ENCODE measurements around the gene SH3PXD2B. TPM values are rescaled to one million over a fixed set of nuclear protein-coding genes. Genes with fewer than 3 reads are reported as not detected.

SH3PXD2B gene
- total and polyA plus RNA-seq, 2 experiments from 2014 or later, result 15.2 to 19.8 TPM

DNA sequence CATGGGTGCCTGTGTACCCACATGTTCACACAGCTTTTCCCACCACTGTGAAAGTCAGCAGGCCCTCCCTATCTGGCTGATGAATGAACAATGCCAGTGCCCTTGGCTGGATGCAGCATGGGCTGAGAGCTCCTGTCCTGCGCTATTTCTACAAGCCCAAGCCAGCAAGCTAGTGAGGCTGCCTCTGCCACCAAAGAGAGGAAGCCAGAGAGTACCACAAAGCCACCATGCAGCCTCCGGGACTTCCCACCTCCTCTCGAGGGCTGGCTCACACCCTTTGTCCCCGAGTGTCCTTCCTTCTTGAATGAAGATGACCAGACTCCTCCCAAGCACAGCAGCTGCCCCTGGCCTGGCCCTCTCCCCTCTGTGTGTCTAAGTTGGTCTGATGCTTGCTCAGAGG lies 76.5 kb downstream of the SH3PXD2B start:
- Histone ChIP-seq H3F3A (ENCODE audit: insufficient read depth) (peaks cover 9% of the 10 kb centered on the region), H3K27me3 (replicated peaks; ENCODE audit: insufficient read depth) (no peaks in the 10 kb centered on the region), H4K20me1 (ENCODE audit: insufficient read depth) (no peaks in the 10 kb centered on the region), H3K36me3 (ENCODE audit: low read depth) (peaks cover 25% of the 10 kb centered on the region; the same call in 1 of the 2 replicates), H3K9ac (no peak overlapping the region), H2AFZ (no peak overlapping the region), H3K4me2 (ENCODE audit: unreplicated experiment) (no peak overlapping the region), H3K4me1 (ENCODE audit: insufficient read depth) (peaks cover 9% of the 10 kb centered on the region; the same call in 1 of the 2 replicates), H3K9me3 (ENCODE audit: low read depth) (no peaks in the 10 kb centered on the region), H3K4me3 (no peak overlapping the region), H3K79me2 (ENCODE audit: insufficient read depth) (no peaks in the 10 kb centered on the region), H3K9me2 (ENCODE audit: insufficient read depth) (no peaks in the 10 kb centered on the region), H3K27ac (no peak overlapping the region)
- in situ Hi-C loops (cut with MboI), result no loop called here
- no peak for TF ChIP-seq EZH2phosphoT487 (IDR thresholded peaks at IDR 0.05; ENCODE audit: insufficient read depth, low read depth)
- TF ChIP-seq EZH2 (IDR thresholded peaks at IDR 0.05; ENCODE audit: insufficient read depth, poor library complexity, severe bottlenecking), result no peak
- DNase-seq, result no peak
- 83 to 93% methylated on average over 4 of the region's 4 CpGs for WGBS, 2 experiments (ENCODE audit: low coverage in 1 of 2, low lambda C conversion rate in 2 of 2, missing lambda C conversion rate in 2 of 2)

DNA sequence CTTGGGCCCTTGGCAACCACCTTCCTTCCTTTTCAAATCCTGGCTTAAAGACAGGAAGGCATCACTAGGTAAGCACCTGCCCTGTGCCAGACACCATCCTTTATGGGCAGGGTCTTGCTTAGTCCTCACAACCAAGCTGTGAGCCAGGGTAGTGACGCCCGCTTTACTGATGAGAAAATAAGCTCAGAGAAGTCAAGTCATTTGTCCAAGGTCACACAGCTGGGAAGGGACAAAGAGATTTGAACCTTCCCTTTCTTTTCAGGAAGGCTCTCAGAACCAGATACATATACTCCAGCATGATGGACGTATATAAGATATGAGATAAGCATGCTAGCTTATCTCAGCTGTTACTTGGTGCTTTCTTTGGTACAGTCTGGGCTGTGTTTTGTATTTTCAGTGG lies 76.9 kb downstream of the SH3PXD2B start:
- TF ChIP-seq EZH2phosphoT487 (IDR thresholded peaks at IDR 0.05; ENCODE audit: insufficient read depth, low read depth) (no peak), EZH2 (IDR thresholded peaks at IDR 0.05; ENCODE audit: insufficient read depth, poor library complexity, severe bottlenecking) (no peak)
- Histone ChIP-seq H3F3A (ENCODE audit: insufficient read depth) (peaks cover 8% of the 10 kb centered on the region; the same call in 1 of the 2 replicates), H3K36me3 (ENCODE audit: low read depth) (peaks cover 25% of the 10 kb centered on the region; the same call in 1 of the 2 replicates), H3K4me1 (ENCODE audit: insufficient read depth) (0 out of 2 replicates have a peak, but pooled peaks cover 9% of the 10 kb centered on the region), H3K4me3 (no peak overlapping the region), H3K4me2 (ENCODE audit: unreplicated experiment) (no peak overlapping the region), H2AFZ (no peak overlapping the region), H3K27me3 (replicated peaks; ENCODE audit: insufficient read depth) (no peaks in the 10 kb centered on the region), H4K20me1 (ENCODE audit: insufficient read depth) (no peaks in the 10 kb centered on the region), H3K9me2 (ENCODE audit: insufficient read depth) (no peaks in the 10 kb centered on the region), H3K27ac (no peak overlapping the region), H3K79me2 (ENCODE audit: insufficient read depth) (no peaks in the 10 kb centered on the region), H3K9ac (no peak overlapping the region), H3K9me3 (ENCODE audit: low read depth) (no peaks in the 10 kb centered on the region)
- 94 to 99% methylated on average over 3 of the region's 3 CpGs for WGBS, 2 experiments (ENCODE audit: low coverage in 1 of 2, low lambda C conversion rate in 2 of 2, missing lambda C conversion rate in 2 of 2)
- in situ Hi-C loops (cut with MboI), result no loop called here
- no peak for DNase-seq

DNA sequence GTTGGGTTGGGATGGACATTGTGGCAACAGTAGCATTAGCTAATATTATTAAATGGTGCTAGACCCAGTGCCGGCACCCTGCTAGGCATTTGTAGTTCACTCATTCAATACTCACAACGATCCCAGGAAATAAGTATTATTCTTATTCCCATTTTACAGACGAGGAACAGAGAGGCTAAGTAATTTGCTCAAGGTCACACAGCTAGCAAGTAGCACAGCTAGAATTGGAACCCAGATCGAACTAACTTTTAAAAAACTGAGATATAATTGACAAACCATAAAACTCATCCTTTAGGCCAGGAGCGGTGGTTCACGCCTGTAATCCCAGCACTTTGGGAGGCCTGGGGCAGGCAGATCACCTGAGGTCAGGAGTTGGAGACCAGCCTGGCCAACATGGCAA lies 79.5 kb downstream of the SH3PXD2B start:
- H3K27ac ChIP-seq, result no peak overlapping the region
- no peaks in the 10 kb centered on the region for H3K79me2 ChIP-seq (ENCODE audit: insufficient read depth)
- WGBS, 2 experiments (ENCODE audit: low coverage in 1 of 2, low lambda C conversion rate in 2 of 2, missing lambda C conversion rate in 2 of 2), result 97 to 98% methylated on average over 6 of the region's 6 CpGs
- H3K36me3 ChIP-seq (ENCODE audit: low read depth), result peaks cover 18% of the 10 kb centered on the region
- H3K9ac ChIP-seq, result no peak overlapping the region
- no peaks in the 10 kb centered on the region for H3K27me3 ChIP-seq (replicated peaks; ENCODE audit: insufficient read depth)
- no peak for DNase-seq
- 0 out of 2 replicates have a peak, but pooled peaks cover 6% of the 10 kb centered on the region for H3K4me1 ChIP-seq (ENCODE audit: insufficient read depth)
- no peak overlapping the region for H3K4me3 ChIP-seq
- no peaks in the 10 kb centered on the region for H4K20me1 ChIP-seq (ENCODE audit: insufficient read depth)
- H3K9me3 ChIP-seq (ENCODE audit: low read depth), result no peaks in the 10 kb centered on the region
- no peaks in the 10 kb centered on the region for H3K9me2 ChIP-seq (ENCODE audit: insufficient read depth)
- 0 out of 2 replicates have a peak, but pooled peaks cover under 1% of the 10 kb centered on the region for H3F3A ChIP-seq (ENCODE audit: insufficient read depth)
- no peak for TF ChIP-seq EZH2phosphoT487 (IDR thresholded peaks at IDR 0.05; ENCODE audit: insufficient read depth, low read depth)
- no peak for TF ChIP-seq EZH2 (IDR thresholded peaks at IDR 0.05; ENCODE audit: insufficient read depth, poor library complexity, severe bottlenecking)
- in situ Hi-C loops (cut with MboI), result no loop called here
- no peak overlapping the region for H2AFZ ChIP-seq
- no peak overlapping the region for H3K4me2 ChIP-seq (ENCODE audit: unreplicated experiment)

DNA sequence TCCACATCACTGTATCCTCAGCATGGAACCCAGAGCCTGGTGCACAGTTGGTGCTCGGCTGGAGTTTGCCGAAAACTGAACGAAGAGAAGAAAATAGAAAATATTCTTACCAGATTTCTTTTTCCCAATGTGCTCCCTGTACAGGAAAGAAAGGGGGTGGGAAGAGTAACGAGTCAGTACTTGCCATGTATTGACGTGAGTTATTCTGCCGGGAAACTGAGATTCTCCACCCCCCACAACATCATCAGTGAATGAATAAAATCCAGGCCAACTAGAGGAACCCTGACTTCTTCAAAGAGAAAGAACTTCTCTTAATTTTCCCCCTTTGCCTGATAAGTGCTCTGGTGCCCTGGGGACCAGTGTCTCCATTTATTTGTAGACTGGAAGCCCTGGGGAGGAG lies 80.6 kb downstream of the SH3PXD2B start:
- no peaks in the 10 kb centered on the region for H3K9me3 ChIP-seq (ENCODE audit: low read depth)
- no peak overlapping the region for H2AFZ ChIP-seq
- no peaks in the 10 kb centered on the region for H3K79me2 ChIP-seq (ENCODE audit: insufficient read depth)
- no peak overlapping the region for H3K9ac ChIP-seq
- H3K36me3 ChIP-seq (ENCODE audit: low read depth), result peaks cover 23% of the 10 kb centered on the region
- no peaks in the 10 kb centered on the region for H3K27me3 ChIP-seq (replicated peaks; ENCODE audit: insufficient read depth)
- H3K4me3 ChIP-seq, result no peak overlapping the region
- H3K9me2 ChIP-seq (ENCODE audit: insufficient read depth), result no peaks in the 10 kb centered on the region
- no peak overlapping the region for H3K4me2 ChIP-seq (ENCODE audit: unreplicated experiment)
- 94 to 95% methylated on average over 6 of the region's 6 CpGs for WGBS, 2 experiments (ENCODE audit: low coverage in 1 of 2, low lambda C conversion rate in 2 of 2, missing lambda C conversion rate in 2 of 2)
- TF ChIP-seq EZH2phosphoT487 (IDR thresholded peaks at IDR 0.05; ENCODE audit: insufficient read depth, low read depth) (no peak), EZH2 (IDR thresholded peaks at IDR 0.05; ENCODE audit: insufficient read depth, poor library complexity, severe bottlenecking) (no peak)
- no peaks in the 10 kb centered on the region for H3K4me1 ChIP-seq (ENCODE audit: insufficient read depth)
- no peaks in the 10 kb centered on the region for H3F3A ChIP-seq (ENCODE audit: insufficient read depth)
- no peak overlapping the region for H3K27ac ChIP-seq
- no peak for DNase-seq
- in situ Hi-C loops (cut with MboI), result no loop called here
- no peaks in the 10 kb centered on the region for H4K20me1 ChIP-seq (ENCODE audit: insufficient read depth)

DNA sequence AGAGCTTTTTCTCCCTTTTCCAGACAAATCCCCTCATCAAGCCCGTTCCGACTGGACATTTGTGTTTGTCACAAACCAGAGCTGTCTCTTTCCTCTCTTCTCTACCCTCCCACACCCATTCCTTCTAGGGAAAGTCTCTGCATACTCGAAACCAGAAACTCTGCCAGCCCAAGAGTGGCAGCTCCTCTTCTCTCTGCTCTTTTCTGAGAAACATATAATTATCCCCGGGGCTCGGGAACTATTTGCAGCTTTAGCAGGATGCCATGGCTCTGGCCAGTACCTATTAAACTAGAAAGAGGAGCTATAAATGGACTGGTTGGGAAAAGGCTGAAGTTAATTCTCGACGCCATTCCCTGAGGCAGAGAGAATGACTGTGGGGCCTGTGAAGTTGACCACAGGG lies 82.6 kb downstream of the SH3PXD2B start:
- H3K27ac ChIP-seq, result no peak overlapping the region
- H3K4me2 ChIP-seq (ENCODE audit: unreplicated experiment), result no peak overlapping the region
- no peak for DNase-seq
- no peak overlapping the region for H2AFZ ChIP-seq
- TF ChIP-seq EZH2phosphoT487 (IDR thresholded peaks at IDR 0.05; ENCODE audit: insufficient read depth, low read depth) (no peak), EZH2 (IDR thresholded peaks at IDR 0.05; ENCODE audit: insufficient read depth, poor library complexity, severe bottlenecking) (no peak)
- no peak overlapping the region for H3K4me3 ChIP-seq
- peaks cover 23% of the 10 kb centered on the region for H3K36me3 ChIP-seq (ENCODE audit: low read depth)
- no peaks in the 10 kb centered on the region for H4K20me1 ChIP-seq (ENCODE audit: insufficient read depth)
- no peaks in the 10 kb centered on the region for H3F3A ChIP-seq (ENCODE audit: insufficient read depth)
- 96 to 98% methylated on average over 7 of the region's 7 CpGs for WGBS, 2 experiments (ENCODE audit: low coverage in 1 of 2, low lambda C conversion rate in 2 of 2, missing lambda C conversion rate in 2 of 2)
- H3K9me2 ChIP-seq (ENCODE audit: insufficient read depth), result no peaks in the 10 kb centered on the region
- H3K79me2 ChIP-seq (ENCODE audit: insufficient read depth), result no peaks in the 10 kb centered on the region
- in situ Hi-C loops (cut with MboI), result no loop called here
- no peak overlapping the region for H3K9ac ChIP-seq
- no peaks in the 10 kb centered on the region for H3K9me3 ChIP-seq (ENCODE audit: low read depth)
- no peaks in the 10 kb centered on the region for H3K4me1 ChIP-seq (ENCODE audit: insufficient read depth)
- no peaks in the 10 kb centered on the region for H3K27me3 ChIP-seq (replicated peaks; ENCODE audit: insufficient read depth)
